AG09319 (cell line): Measurements from ENCODE around the gene TASP1.
"Not testable (repeated sequence)": the region's sequence is repeated elsewhere in the genome, so short reads cannot be mapped to it uniquely, and the experiment has no call there.

Experiments used
- DNase-seq: peaks from one replicate; pipeline ENCODE4 v3.0.0-alpha.2; 2010; ENCODE audit warnings: low read depth; ENCODE audit errors: extremely low read depth
- CTCF ChIP-seq: IDR thresholded peaks from 2 replicates; pipeline ENCODE4 v1.5.1; 2011; ENCODE audit warnings: low read depth, mild to moderate bottlenecking, inconsistent platforms, low read length, moderate library complexity

TASP1 gene

GRCh38 chr20:13487202-13487601 lies 151.5 kb downstream of the TASP1 start:
- DNase-seq: no peak

GRCh38 chr20:13486694-13487093 lies 152.0 kb downstream of the TASP1 start:
- no peak for TF ChIP-seq CTCF
- DNase-seq: no peak

More at GRCh38 chr20:13487202-13487601, 151.5 kb downstream of the TASP1 start:
- TF ChIP-seq CTCF: no peak

- TF ChIP-seq CTCF: no peak
- DNase-seq: no peak
Observed at GRCh38 chr20:13485576-13485975, 153.2 kb downstream of the TASP1 start.

- DNase-seq: not testable (repeated sequence)
Observed at GRCh38 chr20:13485019-13485418, 153.7 kb downstream of the TASP1 start.

- DNase-seq: not testable (repeated sequence)
Observed at GRCh38 chr20:13483472-13483871, 155.3 kb downstream of the TASP1 start.

- no peak for TF ChIP-seq CTCF
- no peak for DNase-seq
Observed at GRCh38 chr20:13478366-13478765, 160.4 kb downstream of the TASP1 start.

- no peak for TF ChIP-seq CTCF
- DNase-seq: no peak
Observed at GRCh38 chr20:13474467-13474866, 164.3 kb downstream of the TASP1 start.

GRCh38 chr20:13469262-13469661 lies 169.5 kb downstream of the TASP1 start:
- TF ChIP-seq CTCF: no peak
- DNase-seq: no peak

GRCh38 chr20:13468166-13468565 lies 170.6 kb downstream of the TASP1 start:
- DNase-seq: no peak
- no peak for TF ChIP-seq CTCF
